HG03460 (cell line): ENCODE data around the gene FAM162A.

Experiments used
- ATAC-seq: cut with Tn5 transposase; IDR thresholded peaks from one replicate; pipeline ENCODE4 v1.9.1; 2021; ENCODE audit not compliant: unreplicated experiment

Gene FAM162A, protein sequence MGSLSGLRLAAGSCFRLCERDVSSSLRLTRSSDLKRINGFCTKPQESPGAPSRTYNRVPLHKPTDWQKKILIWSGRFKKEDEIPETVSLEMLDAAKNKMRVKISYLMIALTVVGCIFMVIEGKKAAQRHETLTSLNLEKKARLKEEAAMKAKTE

DNA sequence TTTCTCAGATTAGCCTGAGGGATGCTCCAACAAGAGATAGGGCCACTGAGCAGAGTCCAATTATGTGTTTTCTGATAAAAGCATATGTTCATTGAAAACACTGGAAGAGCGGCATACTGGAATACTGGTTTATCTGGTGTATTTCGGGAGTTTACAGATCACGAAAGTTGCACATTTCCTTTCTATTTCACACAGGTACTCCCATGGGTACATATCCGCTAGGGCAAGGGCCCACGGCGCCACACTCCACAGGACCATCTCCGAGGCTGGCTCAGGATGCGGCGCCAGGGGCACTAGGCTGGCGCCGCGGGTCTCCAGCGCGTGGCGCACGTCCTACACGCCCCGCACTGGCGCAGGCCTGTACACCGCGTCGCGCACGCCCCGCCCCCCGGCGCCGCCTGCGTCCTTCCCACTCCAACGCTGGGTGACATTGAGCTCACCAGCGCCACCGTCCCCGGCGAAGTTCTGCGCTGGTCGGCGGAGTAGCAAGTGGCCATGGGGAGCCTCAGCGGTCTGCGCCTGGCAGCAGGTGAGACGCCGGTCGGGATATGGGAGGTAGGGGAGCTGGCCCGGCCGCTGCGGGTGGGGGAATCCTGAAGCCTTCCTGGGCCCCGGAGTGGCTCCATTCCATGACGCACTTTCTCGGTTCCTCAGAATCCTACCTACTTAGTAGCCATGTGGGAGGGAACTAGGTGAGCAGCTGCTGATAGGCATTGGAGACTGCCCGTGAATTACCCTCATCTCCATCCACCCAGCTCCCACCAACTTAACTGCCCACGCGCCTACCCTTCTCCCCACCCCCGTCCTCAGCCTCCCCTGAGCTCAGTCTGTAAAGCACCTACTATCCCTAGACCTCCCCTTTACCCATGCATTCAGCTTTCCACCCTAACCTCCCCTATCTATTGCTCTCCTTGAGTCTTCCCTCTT, at the start of gene FAM162A:
FAM162A (plus strand) TSS at position 412 of the 927 bp plus-strand sequence; CDS start at position 496, 84 bp downstream.
- ATAC-seq: peak; percentile 91

DNA sequence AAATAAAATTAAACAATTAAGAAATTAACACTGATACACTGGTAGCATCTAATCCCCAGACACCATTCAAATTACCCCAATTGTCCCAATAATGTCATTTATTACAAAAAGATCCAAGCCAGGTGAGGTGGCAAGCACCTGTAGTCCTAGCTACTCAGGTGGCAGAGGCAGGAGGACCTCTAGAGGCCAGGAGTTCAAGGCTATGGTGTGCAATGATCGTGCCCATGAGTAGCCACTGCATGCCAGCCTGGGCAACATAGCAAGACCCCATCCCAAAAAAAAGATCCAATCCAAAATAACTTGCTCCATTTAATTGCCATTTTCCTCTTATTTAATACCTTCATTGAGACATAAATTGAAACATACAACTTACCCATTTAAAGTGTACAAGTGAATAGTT, 41.2 kb upstream of the FAM162A start:
- ATAC-seq: no peak

DNA sequence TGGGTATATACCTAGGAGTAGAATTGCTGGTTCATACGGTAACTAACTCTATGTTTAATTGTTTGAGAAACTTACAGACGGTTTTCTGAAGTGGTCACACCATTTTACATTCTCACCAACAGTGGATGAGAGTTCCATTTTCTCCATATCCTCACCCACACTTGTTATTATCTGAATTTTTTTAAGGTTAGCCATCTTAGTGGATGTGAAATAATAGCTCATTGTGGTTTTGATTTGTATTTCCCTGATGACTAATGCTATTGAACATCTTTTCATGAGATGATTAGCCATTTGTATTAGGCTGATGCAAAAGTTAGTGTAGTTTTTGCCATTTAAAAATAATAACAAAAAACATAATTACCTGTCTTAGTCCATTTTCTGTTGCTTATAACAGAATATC, 40.3 kb upstream of the FAM162A start:
- ATAC-seq: no peak

DNA sequence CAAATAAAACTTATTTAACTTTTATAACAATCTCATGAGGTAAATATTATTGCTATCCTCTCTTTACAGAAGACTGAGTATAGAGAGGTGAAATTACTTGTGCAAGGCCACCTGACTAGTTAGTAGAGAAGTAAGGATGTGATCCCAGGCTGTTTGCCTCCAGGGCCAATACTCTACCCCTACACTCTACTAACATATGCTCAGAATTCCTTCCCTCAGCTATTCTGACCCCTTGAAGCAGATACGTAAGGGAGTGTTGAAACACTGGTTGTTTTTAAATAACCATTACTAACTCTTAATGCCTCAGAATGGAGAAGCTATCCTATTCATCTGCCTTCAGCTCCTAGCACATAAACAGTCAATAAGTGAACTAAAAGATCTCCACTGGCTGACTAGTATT, 34.8 kb upstream of the FAM162A start:
- no peak for ATAC-seq

DNA sequence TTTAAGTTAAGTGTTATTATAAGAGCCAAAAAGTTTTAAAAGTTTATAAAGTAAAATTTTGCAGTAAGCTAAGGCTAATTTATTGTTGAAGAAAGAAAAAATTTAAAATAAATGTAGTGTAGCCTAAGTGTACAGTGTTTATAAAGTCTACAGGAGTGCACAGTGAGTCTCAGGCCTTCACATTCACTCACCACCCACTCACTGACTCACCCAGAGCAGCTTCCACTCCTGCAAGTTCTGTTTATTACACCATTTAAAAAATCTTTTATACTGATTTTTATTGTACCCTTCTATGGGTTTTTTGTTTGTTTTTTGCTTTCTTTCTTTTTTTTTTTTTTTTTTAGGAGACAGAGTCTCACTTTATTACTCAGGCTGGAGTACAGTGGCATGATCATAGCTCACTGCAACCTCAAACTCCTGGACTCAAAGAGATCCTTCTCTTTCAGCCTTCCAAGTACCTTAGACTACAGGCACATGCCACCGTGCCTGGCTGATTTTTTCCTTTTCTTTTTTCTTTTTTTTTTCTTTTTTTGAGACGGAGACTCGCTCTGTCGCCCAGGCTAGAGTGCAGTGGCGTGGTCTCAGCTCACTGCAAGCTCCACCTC, 33.1 kb upstream of the FAM162A start:
- ATAC-seq: no peak

DNA sequence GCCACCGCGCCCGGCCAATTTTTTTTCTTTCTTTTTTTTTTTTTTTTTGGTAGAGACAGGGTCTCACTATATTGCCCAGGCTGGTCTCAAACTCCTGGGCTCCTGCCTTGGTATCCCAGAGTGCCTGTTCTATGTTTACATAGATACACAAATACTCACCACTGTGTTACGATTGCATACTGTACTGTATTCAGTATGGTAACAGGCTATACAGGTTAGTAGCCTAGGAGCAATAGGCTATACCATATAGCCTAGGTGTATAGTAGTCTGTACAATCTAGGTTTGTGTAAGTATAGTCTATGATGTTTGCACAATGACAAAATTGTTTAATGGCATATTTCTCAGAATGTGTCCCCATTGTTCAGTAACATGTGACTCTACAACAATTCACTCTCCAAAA, 32.4 kb upstream of the FAM162A start:
- no peak for ATAC-seq

DNA sequence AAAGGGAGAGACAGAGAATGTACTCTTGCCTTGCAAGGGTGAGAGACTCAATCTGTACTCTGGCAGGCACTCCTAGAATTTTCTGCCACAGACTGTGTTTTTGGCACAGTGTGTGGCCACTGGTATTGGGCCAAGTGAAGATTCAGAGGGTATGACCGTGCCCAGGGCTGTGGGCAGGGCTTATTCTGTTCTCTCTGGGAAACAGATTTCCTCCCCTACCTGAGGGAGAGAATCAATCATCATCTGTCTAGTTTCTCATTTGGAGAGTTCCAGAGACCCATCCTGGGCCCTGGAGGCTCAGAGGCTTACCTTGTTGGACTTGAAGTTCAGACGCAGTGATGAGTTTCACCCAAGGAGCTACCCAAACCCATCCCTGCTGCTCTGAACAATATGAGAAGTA, 30.8 kb upstream of the FAM162A start:
- ATAC-seq: no peak

DNA sequence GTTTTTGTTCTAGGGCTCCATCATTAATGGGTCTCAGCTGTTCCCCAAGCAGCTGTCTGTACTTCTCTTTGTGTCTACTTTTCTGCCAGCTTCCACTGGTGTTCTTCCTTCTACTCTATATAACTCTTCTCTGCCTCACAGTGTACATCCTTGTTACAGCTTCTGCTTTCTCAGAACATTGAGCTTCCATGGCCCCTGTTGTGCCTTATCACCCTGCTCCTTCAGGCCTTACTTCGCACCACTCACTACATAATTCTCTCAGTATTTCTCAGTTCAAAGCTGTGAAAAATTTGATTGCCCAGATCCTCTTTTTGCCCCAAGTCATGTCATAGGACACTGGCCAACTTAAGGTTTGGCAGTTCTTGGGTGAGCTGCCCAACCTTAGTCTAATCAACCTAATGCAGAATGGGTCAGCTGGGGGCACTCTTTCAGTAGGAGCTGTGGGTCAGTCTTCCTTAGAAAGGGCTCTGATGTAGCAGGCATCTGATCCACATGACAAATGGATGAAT, 30.0 kb upstream of the FAM162A start:
- ATAC-seq: no peak

DNA sequence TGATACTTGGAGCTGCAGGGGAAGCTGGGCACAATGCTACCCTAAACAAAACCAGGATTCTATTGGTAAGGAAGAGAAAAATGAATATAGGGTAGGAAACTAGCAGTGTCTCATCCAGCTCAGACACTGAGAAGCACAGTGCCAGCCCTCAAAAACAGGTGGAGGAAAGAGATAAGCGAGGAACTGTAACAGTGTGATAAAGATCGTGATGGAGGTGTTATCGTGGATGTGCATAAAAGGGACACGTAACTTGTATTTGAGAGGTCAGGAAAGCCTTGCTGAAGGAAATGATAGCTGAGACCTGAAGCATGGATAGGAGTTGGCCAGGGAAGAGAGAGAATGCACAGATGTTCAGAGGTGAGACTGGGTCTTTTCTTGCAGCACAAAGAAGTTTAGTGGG, 28.4 kb upstream of the FAM162A start:
- no peak for ATAC-seq

DNA sequence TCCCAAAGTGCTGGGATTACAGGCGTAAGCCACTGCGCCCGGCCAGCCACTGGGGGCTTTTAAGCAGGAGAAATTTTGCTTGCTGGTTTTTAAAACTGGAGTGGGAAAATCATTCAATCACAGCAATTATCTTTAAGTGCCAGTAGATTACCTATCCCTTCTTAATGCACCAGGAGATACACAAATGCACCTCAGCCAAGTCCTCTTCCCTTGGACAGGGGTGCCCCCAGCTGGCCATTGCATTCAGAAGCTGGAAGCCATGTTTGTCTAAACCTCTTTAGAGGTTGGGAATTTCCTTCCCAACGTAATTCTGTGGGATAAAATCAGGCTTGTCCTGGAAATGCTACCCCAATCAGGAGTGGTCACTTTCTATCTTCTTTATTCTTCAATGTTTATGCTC, 27.6 kb upstream of the FAM162A start:
- ATAC-seq: no peak

DNA sequence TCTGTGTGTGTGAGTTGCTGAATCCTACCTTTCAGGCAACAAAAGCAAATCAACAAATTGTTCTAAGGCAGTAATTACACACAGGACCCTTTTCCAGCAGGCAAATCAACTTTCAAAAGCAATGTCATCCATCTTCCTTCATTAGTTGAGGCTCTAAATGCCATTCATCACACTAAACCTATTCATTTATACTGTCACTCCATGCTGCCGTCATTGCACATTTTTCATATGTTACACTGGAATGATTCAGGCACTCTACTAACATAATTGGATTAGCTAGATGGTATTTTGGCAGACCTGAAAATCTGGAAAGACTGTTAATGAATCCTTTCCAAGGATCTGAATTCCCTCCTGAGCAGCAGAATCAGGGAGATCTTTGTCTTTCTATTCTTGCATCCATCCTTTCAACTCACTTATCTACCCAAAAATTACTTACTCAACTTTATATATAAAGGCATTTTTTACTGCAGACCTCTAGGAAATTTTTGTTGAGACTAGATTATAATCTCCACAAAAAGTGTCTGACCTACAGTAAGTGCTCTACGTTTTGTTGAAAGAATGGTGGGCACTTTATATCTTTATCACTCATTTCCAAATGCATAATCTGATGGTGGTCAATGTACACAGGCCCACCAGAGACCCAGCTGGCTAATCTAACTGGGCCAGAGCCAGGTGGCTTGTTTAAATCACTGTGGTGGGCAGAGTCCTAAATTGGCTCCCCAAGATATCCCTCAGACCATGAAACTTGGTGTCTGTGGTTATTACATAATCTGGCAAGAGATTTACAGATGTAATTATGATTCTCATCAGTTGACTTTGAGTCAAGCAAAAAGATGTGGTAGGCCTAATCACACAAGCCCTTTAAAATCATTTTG, 25.9 kb upstream of the FAM162A start:
- no peak for ATAC-seq

DNA sequence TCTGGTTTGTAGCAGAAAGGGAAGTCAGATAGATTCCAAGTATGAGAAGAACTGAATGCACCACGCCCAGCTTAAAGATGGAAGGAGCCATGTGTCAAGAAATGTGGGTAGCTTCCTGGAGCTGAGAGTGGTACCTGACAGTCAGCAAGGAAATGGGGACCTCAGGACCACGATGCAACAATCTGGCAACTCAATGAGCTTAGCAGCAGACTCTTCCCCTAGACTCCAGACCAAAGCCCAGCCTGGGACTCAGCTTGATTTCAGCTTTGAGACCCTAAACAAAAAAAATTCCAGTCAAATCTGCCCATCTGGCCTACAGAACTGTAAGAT, 25.3 kb upstream of the FAM162A start:
- ATAC-seq: no peak

DNA sequence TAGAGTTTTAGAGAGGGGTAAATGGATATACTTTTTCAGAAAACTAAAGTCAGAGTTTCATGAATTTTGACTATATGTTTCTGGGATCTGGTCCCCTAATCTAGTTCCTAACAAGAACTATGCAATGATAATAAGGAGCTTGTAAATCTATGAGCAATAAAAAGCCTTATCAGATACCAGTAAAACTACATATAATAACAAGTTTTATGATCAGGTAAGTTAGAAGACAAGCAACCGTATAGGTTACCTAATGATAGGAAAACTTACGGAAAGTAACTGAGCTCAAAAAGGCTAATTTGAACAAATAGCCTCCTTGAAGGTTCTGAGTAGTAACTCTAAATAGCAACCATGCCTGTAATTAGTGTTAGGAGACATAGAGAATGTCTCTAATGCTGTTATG, 22.0 kb upstream of the FAM162A start:
- no peak for ATAC-seq

DNA sequence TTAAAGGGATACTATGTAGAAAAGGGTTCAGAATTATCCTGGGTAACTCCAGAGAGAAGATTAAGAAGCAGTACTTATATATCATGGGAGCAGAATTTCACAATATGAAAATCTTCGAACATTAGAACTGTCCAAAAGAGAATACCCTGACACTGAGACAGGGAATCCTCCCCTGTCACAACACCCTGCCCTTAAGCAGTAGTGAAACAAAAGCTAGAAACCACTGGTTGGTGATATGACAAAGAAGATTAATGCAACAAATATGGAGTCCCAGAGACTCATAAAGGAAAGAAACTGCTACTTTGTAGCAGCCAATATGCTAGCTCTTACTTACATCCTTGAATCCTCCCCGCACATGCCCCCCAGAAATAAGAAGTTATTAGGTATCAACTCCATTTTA, 19.5 kb upstream of the FAM162A start:
- no peak for ATAC-seq

DNA sequence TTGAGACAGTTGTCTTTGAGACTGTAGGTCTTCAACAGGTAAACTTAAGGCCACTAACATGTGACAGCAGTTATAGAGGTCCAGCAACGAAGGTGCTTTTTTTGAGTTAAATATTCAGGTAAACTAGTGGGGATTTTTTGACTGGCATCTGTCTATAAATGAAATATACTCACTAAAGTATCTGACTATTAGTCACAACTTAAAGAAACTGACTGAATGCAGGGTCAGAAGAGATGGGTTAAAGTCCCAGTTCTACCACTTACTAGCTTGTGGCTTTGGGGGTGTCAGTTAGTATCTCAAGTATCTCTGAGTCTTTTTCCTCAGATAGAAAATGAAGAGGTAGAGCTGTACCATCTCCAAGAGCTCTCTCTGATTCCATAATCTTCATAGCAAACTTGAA, 18.9 kb upstream of the FAM162A start:
- ATAC-seq: peak; percentile 55

DNA sequence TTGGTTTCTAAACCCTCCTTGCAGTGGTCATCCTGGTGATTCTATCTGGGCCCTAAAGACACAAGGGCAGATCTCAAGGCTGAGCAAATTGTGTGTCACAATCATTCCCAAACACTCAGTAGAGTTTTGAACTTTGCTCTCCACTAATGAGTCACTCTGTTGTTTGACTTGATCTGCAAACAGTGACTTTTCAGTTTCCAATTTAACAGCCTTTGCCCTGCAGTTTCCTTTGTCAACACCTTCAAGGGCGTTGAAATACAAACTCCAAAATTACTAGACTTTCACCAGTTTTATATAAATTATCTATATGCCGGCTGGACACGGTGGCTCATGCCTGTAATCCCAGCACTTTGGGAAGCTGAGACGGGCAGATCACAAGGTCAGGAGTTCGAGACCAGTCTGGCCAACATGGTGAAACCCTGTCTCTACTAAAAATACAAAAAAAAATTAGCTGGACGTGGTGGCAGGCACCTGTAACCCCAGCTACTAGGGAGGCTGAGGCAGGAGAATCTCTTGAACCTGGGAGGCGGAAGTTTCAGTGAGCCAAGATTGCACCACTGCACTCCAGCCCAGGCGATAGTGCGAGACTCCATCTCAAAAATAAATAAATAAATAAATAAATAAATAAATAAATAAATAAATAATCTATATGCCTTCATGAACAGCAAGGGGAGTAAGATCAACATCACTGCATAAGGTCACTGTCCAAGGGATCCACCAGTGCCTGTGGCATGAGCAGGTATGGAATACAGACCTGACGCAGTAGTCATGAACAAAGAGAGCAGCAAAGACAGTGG, 18.2 kb upstream of the FAM162A start:
- peak; percentile 46 for ATAC-seq

DNA sequence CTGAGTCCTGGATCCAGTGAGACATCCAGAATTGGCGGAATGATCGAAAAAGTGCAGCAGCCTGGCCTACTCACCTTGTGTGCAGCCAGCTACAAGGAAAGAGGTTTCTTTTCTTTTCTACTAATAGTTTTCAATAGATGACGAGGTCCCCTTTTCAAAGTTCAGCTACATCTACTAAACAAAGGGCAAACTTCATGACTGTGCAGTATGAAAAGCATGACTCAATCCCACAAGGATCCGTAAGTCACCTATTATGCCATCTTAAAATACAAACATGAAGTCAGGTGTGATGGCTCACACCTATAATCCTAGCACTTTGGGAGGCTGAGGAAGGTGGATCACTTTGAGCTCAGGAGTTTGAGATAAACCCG, 17.6 kb upstream of the FAM162A start:
- ATAC-seq: no peak

DNA sequence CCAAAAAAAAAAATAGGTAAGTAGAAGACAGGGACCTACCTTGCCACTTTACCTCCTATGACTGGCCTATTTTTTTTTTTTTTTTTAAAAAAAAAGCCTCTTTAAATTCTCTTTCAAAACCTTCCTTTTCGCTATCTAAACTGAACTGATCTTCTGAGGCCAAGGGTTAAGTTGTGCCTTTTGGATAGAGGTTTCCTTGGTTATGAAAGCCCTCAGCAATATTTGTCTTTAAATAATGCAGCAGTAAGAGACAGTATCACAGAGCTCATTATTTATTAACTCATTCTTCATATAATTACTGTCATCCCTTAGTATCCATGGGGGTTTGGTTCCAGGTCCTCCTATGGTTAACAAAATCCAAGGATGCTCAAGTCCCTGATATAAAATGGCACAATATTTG, 9.9 kb upstream of the FAM162A start:
- no peak for ATAC-seq

DNA sequence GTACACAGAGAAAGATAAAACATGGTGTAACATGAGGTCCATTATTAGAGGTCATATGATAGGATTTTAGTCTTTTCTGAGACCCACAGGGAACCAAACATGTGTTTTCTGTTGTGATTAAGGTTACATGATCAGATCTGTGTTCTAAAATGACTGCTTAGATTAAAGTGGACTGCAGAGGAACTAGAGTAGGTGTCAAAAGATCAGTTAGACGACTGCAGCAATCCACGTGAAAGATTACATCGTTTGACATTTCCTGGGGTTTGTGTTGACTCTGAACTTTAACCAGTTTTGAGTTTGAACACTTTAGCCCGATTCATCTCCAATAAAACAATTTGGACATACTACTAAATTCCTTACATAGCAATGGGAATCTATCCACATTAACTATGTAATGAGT, 6.0 kb upstream of the FAM162A start:
- no peak for ATAC-seq

DNA sequence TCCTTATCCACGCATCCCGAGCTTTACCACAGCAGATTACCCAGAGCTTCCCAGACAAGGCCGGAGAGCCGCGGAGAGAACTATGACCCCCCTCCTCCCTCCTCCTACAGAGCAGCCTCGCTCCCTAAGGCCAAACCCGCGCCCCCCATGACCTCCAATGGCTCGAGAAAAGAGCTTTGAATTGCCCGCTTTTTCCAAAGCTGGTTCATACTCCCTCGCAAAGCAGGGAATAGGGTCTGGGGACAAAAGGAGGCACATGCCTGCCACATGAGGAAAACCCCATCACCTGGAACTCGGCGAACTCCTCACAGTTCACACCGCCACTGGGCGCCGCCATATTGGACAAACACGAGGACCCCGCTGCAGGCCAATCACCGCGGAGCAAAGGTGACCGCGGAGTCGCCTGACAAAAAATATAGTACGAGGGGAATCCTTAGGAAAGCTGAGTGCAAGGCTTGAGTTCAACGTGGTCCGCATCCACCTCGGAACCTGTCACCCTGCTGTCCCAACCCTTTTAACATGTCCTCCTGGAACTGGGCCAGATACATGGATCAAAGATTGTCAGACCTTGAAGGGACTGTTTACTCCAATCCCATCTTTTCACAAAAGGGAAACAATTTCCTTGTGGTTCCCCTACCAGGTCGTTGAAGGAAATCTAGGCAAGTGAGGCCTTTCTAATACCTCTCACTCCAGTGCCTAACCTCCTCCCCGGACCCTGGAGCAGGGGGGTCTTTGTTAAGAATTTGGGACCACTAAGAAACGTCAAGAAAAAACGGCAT, 905 bp upstream of the FAM162A start, which contains the start of gene MIX23:
MIX23 (minus strand) TSS at position 344 of the 779 bp plus-strand sequence; CDS start at position 337, 7 bp downstream.
- peak; percentile 42 for ATAC-seq
